ENCODE measurements around the gene CCNO.

DNA sequence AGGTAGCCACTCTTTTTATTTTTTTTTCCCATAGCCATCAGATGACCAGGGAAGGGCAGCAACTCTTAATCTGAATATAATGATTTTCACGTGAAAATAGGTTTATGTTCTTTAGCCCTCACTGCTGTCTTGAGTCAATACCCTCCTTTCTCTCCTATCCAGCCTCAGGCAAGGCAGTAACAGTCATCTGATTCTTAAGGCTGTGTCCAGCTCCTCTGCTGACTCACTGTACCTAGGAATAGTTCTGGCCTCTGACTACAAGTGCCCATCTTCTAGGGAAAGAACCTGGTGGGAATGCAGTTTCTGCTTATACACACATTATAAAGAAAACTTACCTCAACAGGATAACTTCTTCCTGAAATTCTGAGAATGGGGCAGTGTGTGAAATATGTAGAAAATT, 43.4 kb upstream of the CCNO start:
- TF ChIP-seq, protein P1, sequence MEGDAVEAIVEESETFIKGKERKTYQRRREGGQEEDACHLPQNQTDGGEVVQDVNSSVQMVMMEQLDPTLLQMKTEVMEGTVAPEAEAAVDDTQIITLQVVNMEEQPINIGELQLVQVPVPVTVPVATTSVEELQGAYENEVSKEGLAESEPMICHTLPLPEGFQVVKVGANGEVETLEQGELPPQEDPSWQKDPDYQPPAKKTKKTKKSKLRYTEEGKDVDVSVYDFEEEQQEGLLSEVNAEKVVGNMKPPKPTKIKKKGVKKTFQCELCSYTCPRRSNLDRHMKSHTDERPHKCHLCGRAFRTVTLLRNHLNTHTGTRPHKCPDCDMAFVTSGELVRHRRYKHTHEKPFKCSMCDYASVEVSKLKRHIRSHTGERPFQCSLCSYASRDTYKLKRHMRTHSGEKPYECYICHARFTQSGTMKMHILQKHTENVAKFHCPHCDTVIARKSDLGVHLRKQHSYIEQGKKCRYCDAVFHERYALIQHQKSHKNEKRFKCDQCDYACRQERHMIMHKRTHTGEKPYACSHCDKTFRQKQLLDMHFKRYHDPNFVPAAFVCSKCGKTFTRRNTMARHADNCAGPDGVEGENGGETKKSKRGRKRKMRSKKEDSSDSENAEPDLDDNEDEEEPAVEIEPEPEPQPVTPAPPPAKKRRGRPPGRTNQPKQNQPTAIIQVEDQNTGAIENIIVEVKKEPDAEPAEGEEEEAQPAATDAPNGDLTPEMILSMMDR (IDR thresholded peaks at IDR 0.05; ENCODE audit: insufficient read depth, low read depth, low read length): no peak
- no peak for TF ChIP-seq EZH2 (IDR thresholded peaks at IDR 0.05; ENCODE audit: insufficient read depth, low read length)

Data from astrocyte (in vitro differentiated cells and primary cell).